Uterus (tissue), 2 donors: ENCODE measurements around the gene PRG2.

Experiments
- POLR2A ChIP-seq, 2 donors: fragments of 450-650 bp; IDR thresholded peaks; one replicate each; pipeline ENCODE4 v1.6.1; 2016; ENCODE audit warnings: antibody characterized with exemption in 2 of 2, mild to moderate bottlenecking in 1 of 2, moderate library complexity in 1 of 2
- TF ChIP-seq, protein P1 (sequence below), 4 experiments: fragments of 200-600 bp in 2 of 4; fragments of 450-650 bp in 2 of 4; sonication (generic) in 2 of 4; IDR thresholded peaks; one replicate each; pipeline ENCODE4 v1.5.1; 2016 to 2019; ENCODE audit warnings: antibody characterized with exemption in 4 of 4, mild to moderate bottlenecking in 2 of 4, moderate library complexity in 1 of 4

DNA sequence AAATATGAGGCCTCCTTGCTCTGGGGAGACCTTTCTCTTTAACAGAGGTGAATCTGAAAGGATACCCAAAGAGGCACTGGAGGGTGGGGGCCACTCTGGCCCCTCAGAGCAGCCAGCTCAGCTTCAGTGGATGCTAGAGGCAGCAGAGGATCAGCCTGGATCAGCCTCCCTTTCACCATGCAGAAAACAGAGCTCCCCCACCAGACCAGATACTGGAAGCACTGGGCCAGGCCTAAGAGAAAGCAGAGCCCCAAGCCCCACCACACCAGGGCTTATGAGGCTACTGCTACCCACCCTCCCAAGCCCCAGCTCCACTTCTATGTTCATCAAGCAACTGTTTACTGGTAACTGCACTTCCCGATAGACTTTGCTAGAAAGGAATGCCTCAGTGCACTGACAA is 40.5 kb upstream of the PRG2 start:
- TF ChIP-seq, protein P1, sequence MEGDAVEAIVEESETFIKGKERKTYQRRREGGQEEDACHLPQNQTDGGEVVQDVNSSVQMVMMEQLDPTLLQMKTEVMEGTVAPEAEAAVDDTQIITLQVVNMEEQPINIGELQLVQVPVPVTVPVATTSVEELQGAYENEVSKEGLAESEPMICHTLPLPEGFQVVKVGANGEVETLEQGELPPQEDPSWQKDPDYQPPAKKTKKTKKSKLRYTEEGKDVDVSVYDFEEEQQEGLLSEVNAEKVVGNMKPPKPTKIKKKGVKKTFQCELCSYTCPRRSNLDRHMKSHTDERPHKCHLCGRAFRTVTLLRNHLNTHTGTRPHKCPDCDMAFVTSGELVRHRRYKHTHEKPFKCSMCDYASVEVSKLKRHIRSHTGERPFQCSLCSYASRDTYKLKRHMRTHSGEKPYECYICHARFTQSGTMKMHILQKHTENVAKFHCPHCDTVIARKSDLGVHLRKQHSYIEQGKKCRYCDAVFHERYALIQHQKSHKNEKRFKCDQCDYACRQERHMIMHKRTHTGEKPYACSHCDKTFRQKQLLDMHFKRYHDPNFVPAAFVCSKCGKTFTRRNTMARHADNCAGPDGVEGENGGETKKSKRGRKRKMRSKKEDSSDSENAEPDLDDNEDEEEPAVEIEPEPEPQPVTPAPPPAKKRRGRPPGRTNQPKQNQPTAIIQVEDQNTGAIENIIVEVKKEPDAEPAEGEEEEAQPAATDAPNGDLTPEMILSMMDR (IDR thresholded peaks at IDR 0.05), result no peak
- no peak for TF ChIP-seq POLR2A (IDR thresholded peaks at IDR 0.05)
